Erythroblast (primary cell): ENCODE data around the gene FRAS1.
"Not testable (repeated sequence)": the region's sequence is repeated elsewhere in the genome, so short reads cannot be mapped to it uniquely, and the experiment has no call there.

Experiments
- DNase-seq, 2 experiments: peaks; one replicate each; lab custom pipeline; 2025; lab: John Stamatoyannopoulos, UW
- GATA1 ChIP-seq: IDR thresholded peaks from 2 replicates; pipeline ENCODE4 v1.6.1; 2011; ENCODE audit warnings: low read depth, mild to moderate bottlenecking, control low read depth, low read length, moderate library complexity
- POLR2A ChIP-seq: IDR thresholded peaks from 2 replicates; pipeline ENCODE4 v1.6.1; 2011; ENCODE audit warnings: mild to moderate bottlenecking, low read length

FRAS1 gene

GRCh38 chr4:78428996-78429395 lies 371.9 kb downstream of the FRAS1 start:
- no peak for TF ChIP-seq POLR2A
- DNase-seq = no peak

GRCh38 chr4:78432896-78433295 lies 375.8 kb downstream of the FRAS1 start:
- no peak for DNase-seq
- TF ChIP-seq POLR2A = no peak
- TF ChIP-seq GATA1 = no peak

- no peak for DNase-seq
- TF ChIP-seq POLR2A (no peak), GATA1 (no peak)
These were observed 380.5 kb downstream of the FRAS1 start for GRCh38 chr4:78437608-78438088.

- DNase-seq = no peak
- TF ChIP-seq GATA1 (no peak), POLR2A (no peak)
These were observed 382.2 kb downstream of the FRAS1 start for GRCh38 chr4:78439328-78439727.

GRCh38 chr4:78441756-78442155 lies 384.6 kb downstream of the FRAS1 start:
- peak; percentile 62 to 83 for DNase-seq
- TF ChIP-seq POLR2A (no peak), GATA1 (no peak)

- TF ChIP-seq POLR2A = no peak
- no peak for TF ChIP-seq GATA1
- peak; percentile 83 to 94 for DNase-seq
These were observed 389.5 kb downstream of the FRAS1 start for GRCh38 chr4:78446619-78447018.

GRCh38 chr4:78451407-78451806 lies 394.3 kb downstream of the FRAS1 start:
- no peak for DNase-seq
- TF ChIP-seq GATA1 = no peak
- no peak for TF ChIP-seq POLR2A

- TF ChIP-seq GATA1 (no peak), POLR2A (no peak)
- DNase-seq = no peak
These were observed 396.9 kb downstream of the FRAS1 start for GRCh38 chr4:78454016-78454415.

- TF ChIP-seq POLR2A (no peak), GATA1 (no peak)
- DNase-seq = no peak
These were observed 400.6 kb downstream of the FRAS1 start for GRCh38 chr4:78457751-78458150.

GRCh38 chr4:78459327-78459726 lies 402.2 kb downstream of the FRAS1 start:
- DNase-seq = no peak
- TF ChIP-seq POLR2A = no peak
- TF ChIP-seq GATA1 = no peak

- DNase-seq = no peak
- no peak for TF ChIP-seq GATA1
These were observed 403.2 kb downstream of the FRAS1 start for GRCh38 chr4:78460368-78460767.

- no peak for DNase-seq
- TF ChIP-seq POLR2A = no peak
- TF ChIP-seq GATA1 = no peak
These were observed 407.1 kb downstream of the FRAS1 start for GRCh38 chr4:78464265-78464664.

GRCh38 chr4:78467223-78467622 lies 410.1 kb downstream of the FRAS1 start:
- not testable (repeated sequence) for DNase-seq

- TF ChIP-seq POLR2A = no peak
- TF ChIP-seq GATA1 = no peak
- no peak for DNase-seq
These were observed 411.1 kb downstream of the FRAS1 start for GRCh38 chr4:78468272-78468671.

GRCh38 chr4:78476108-78476704 lies 419.1 kb downstream of the FRAS1 start:
- peak; percentile 58 to 66 for DNase-seq
- TF ChIP-seq GATA1 = no peak
- TF ChIP-seq POLR2A = no peak
